GM21786 (cell line): ENCODE measurements around the gene PCIF1.
"Not testable (repeated sequence)": the region's sequence is repeated elsewhere in the genome, so short reads cannot be mapped to it uniquely, and the experiment has no call there.

Experiments
- ATAC-seq: cut with Tn5 transposase; IDR thresholded peaks from one replicate; pipeline ENCODE4 v1.9.1; 2021; ENCODE audit not compliant: unreplicated experiment

PCIF1 gene

DNA sequence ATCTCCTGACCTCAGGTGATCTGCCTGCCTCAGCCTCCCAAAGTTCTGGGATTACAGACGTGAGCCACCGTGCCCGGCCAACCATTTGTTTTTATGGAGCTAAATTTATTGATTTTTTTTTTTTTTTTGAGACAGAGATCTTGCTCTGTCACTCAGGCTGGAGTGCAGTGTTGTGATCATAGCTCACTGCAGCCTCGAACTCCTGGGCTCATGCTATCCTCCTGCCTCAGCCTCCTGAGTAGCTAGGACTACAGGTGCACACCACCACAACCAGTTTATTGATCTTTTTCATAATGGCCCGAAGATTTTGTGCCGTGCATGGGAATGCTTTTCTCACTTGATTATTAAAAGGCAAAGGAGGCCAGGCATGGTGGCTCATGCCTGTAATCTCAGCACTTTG, 54.3 kb downstream of the PCIF1 start:
- ATAC-seq = not testable (repeated sequence)

- ATAC-seq = no peak
Measured at GRCh38 chr20:45991616-45992015, 57.1 kb downstream of the PCIF1 start.

GRCh38 chr20:45993197-45993951, 58.9 kb downstream of the PCIF1 start:
- no peak for ATAC-seq

GRCh38 chr20:45994761-45995493, 60.4 kb downstream of the PCIF1 start:
- ATAC-seq = no peak

DNA sequence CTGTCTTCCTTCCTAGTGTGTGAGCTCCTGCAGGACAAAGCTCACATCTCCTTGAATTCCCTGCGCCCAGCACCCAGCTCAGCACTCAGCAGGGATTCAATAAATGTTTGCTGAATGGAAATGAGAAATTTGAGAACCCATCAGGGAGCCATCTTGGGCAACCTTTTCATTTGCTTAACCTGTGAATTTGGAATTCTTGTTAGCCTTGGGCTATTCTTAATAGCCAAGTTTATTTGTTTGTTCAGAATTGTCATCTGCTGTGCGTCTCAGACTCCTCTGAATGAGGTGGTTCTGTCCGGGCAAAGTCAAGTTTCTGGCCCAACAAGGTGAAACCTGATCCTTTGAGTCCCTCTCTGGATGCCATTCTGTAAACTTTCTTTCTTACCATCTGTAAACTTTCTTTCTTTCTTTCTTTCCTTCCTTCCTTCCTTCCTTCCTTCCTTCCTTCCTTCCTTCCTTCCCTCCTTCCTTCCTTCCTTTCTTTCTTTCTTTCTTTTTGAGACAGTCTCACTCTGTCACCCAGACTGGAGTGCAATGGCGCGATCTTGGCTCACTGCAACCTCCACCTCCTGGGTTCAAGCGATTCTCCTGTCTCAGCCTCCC, 61.1 kb downstream of the PCIF1 start:
- ATAC-seq = not testable (repeated sequence)

DNA sequence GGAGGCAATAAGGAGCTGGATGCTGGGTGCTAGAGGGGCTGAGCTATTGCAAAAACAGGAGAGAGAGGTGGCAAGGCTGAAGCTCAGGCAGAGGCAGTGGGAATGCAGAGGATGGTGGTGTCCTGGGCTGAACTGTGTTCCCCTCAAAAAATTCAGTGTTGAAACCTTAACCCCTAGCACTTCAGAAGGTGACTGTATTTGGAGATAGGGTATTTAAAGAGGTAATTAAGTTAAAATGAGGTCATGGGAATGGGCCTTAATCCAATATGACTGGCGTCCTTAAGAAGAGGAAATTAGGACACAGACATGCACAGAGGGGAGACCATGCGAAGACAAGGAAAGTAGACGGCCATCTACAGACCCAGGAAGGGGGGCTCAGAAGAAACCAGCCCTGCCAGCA, 62.7 kb downstream of the PCIF1 start:
- no peak for ATAC-seq
